K562 (cell line): Measurements from ENCODE around the gene SLC2A10. TPM values are rescaled to one million over a fixed set of nuclear protein-coding genes. Genes with fewer than 3 reads are reported as not detected.
A peak's percentile ranks its signal among the peaks of the same experiment; 100 is the strongest.

Experiments
- ARNT ChIP-seq, 2 experiments: fragments of 450-650 bp; IDR thresholded peaks; 2 replicates each; pipeline ENCODE4 v1.6.1; 2016; ENCODE audit warnings: mild to moderate bottlenecking in 1 of 2
- BCOR ChIP-seq: fragments of 450-650 bp; IDR thresholded peaks from 2 replicates; pipeline ENCODE4 v1.6.1; 2016
- CBFA2T2 ChIP-seq: fragments of 450-650 bp; conservative IDR thresholded peaks from 2 replicates; pipeline ENCODE4 v1.6.1; 2017; ENCODE audit warnings: mild to moderate bottlenecking
- CREB3L1 ChIP-seq: fragments of 450-650 bp; IDR thresholded peaks from 2 replicates; pipeline ENCODE4 v1.6.1; 2014; ENCODE audit warnings: low read depth, mild to moderate bottlenecking, moderate library complexity, borderline replicate concordance
- ELF1 ChIP-seq: fragments of 200-800 bp; sonication (Bioruptor generic); IDR thresholded peaks from 2 replicates; pipeline ENCODE4 v1.6.1; 2016; ENCODE audit warnings: missing genetic modification characterization, missing compliant biosample characterization
- FOXA3 ChIP-seq, 2 experiments: fragments of 450-650 bp in 1 of 2; sonication (generic) in 1 of 2; formaldehyde crosslinking; IDR thresholded peaks in 1 of 2; conservative IDR thresholded peaks in 1 of 2; 2 replicates each; pipeline versions ENCODE4 v1.4.0 to v1.8.0; 2020 to 2022; ENCODE audit warnings: mild to moderate bottlenecking in 2 of 2, missing genetic modification reagents in 1 of 2
- MEIS2 ChIP-seq: fragments of 450-650 bp; IDR thresholded peaks from 2 replicates; pipeline ENCODE4 v1.6.1; 2014; ENCODE audit warnings: mild to moderate bottlenecking; ENCODE audit not compliant: partially characterized antibody
- MTA3 ChIP-seq: fragments of 450-650 bp; formaldehyde crosslinking; IDR thresholded peaks from 2 replicates; pipeline ENCODE4 v1.6.1; 2017; ENCODE audit warnings: mild to moderate bottlenecking, borderline replicate concordance
- NFRKB ChIP-seq: fragments of 450-650 bp; IDR thresholded peaks from 2 replicates; pipeline ENCODE4 v1.6.1; 2016; ENCODE audit warnings: low read depth
- NONO ChIP-seq, 2 experiments: fragments of 200-400 bp in 1 of 2; fragments of 450-650 bp in 1 of 2; formaldehyde crosslinking in 1 of 2; IDR thresholded peaks; 2 replicates each; pipeline ENCODE4 v1.6.1; 2017; ENCODE audit warnings: low read depth in 2 of 2, mild to moderate bottlenecking in 2 of 2, moderate library complexity in 2 of 2, low read length in 1 of 2
- PTRF ChIP-seq: fragments of 450-650 bp; IDR thresholded peaks from 2 replicates; pipeline ENCODE4 v1.6.1; 2016; ENCODE audit warnings: mild to moderate bottlenecking, missing genetic modification characterization, missing compliant biosample characterization
- RB1 ChIP-seq: fragments of 450-650 bp; IDR thresholded peaks from 2 replicates; pipeline ENCODE4 v1.6.1; 2017; ENCODE audit warnings: low read depth, mild to moderate bottlenecking
- SP1 ChIP-seq: sonication (generic); formaldehyde crosslinking; IDR thresholded peaks from 2 replicates; pipeline ENCODE4 v1.8.1; 2022; ENCODE audit warnings: mild to moderate bottlenecking, missing genetic modification reagents
- SP2 ChIP-seq: IDR thresholded peaks from 2 replicates; pipeline ENCODE4 v1.6.1; 2011; ENCODE audit warnings: mild to moderate bottlenecking, low read depth, low read length, moderate library complexity; ENCODE audit not compliant: poor library complexity, severe bottlenecking; ENCODE audit errors: extremely low read depth
- SRSF7 ChIP-seq: fragments of 200-400 bp; formaldehyde crosslinking; optimal IDR thresholded peaks from 2 replicates; pipeline ENCODE3; 2017; ENCODE audit warnings: mild to moderate bottlenecking, low read depth, low read length
- TAF7 ChIP-seq: fragments of 450-650 bp; IDR thresholded peaks from 2 replicates; pipeline ENCODE4 v1.6.1; 2016; ENCODE audit warnings: missing genetic modification characterization, missing compliant biosample characterization
- TSC22D4 ChIP-seq: fragments of 450-650 bp; IDR thresholded peaks from 2 replicates; pipeline ENCODE4 v1.6.1; 2016; ENCODE audit warnings: missing genetic modification characterization, missing biosample characterization, control low read depth
- USF1 ChIP-seq: sonication (generic); formaldehyde crosslinking; IDR thresholded peaks from 2 replicates; pipeline ENCODE4 v1.9.0; 2022; ENCODE audit warnings: mild to moderate bottlenecking, missing genetic modification reagents
- ZBTB2 ChIP-seq: fragments of 450-650 bp; IDR thresholded peaks from 2 replicates; pipeline ENCODE4 v1.6.1; 2016; ENCODE audit warnings: antibody characterized with exemption
- ZNF121 ChIP-seq: sonication (generic); formaldehyde crosslinking; conservative IDR thresholded peaks from 2 replicates; pipeline ENCODE4 v1.8.0; 2022; ENCODE audit warnings: missing genetic modification reagents
- polyA plus RNA-seq, 8 experiments: library from polyadenylated mRNA; depleted of rRNA in 4 of 8; stranded (reverse) in 5 of 8; unstranded in 3 of 8; fragments of >200 nt; fragmentation: Nextera tagmentation in 2 of 8; fragmentation: Illumina TruSeq in 1 of 8; extraction: Ambion mirVana in 2 of 8; extraction: Trizol in 1 of 8; gene quantifications; 2 replicates each; pipeline versions ENCODE4 v1.2.1 to v1.2.3, GENCODE V29; 2011 to 2014; ENCODE audit warnings: inconsistent platforms in 1 of 8, missing spikeins in 1 of 8
- total RNA-seq, 7 experiments: library from RNA; depleted of rRNA in 6 of 7; stranded (reverse); fragments of >200 nt in 6 of 7; fragmentation: Illumina TruSeq in 2 of 7; extraction: Trizol in 2 of 7; gene quantifications; 2 replicates each; pipeline versions ENCODE4 v1.2.1 to v1.2.3, GENCODE V29; 2011 to 2021; ENCODE audit warnings: low replicate concordance in 1 of 7
- TF ChIP-seq, protein P1 (sequence below): sonication (generic); formaldehyde crosslinking; IDR thresholded peaks from 2 replicates; pipeline ENCODE4 v1.8.1; 2022; ENCODE audit warnings: missing genetic modification reagents

SLC2A10 gene
- total and polyA plus RNA-seq, 9 of the 15 experiments (the other 6 are each of a cell fraction or from before 2014, with no cell fraction given) = 0.01 to 1.8 (median 0.10) TPM

GRCh38 chr20:46683939-46684750, 25.3 kb upstream of the SLC2A10 start (continued):
- TF ChIP-seq ZBTB2 (no peak), NFRKB (peak; percentile 77; the same call in 1 of the 2 replicates), CBFA2T2 (peak; percentile 64), ELF1 (tag) (peak; percentile 85), FOXA3 (CRISPR knock-in tag; conservative IDR thresholded peaks at IDR 0.05 in 1 of 2, IDR thresholded peaks at IDR 0.05 in 1 of 2) (0 out of 4 replicates have a peak, but pooled peaks of 1 of the 2 experiments have one; percentile 31), RB1 (no peak), SRSF7 (no peak), TSC22D4 (tag) (no peak), NONO (IDR thresholded peaks at IDR 0.05; ENCODE audit: low read depth in 2 of 2, low read length in 1 of 2) (peak in 1 of 2 experiments; percentile 67; a peak in 2 of 4 replicates), SP1 (peak; percentile 18; the same call in 1 of the 2 replicates), MEIS2 (no peak), ARNT (IDR thresholded peaks at IDR 0.05) (0 out of 4 replicates have a peak, but pooled peaks of 1 of the 2 experiments have one; percentile 62), TAF7 (peak; percentile 56), PTRF (tag) (no peak), SP2 (no peak), ZNF121 (CRISPR knock-in tag) (peak; percentile 36; the same call in 1 of the 2 replicates), CREB3L1 (peak; percentile 99), MTA3 (peak; percentile 57; the same call in 1 of the 2 replicates), USF1 (CRISPR knock-in tag) (peak; percentile 96), BCOR (0 out of 2 replicates have a peak, but pooled peaks have one; percentile 38)
- TF ChIP-seq, protein P1, sequence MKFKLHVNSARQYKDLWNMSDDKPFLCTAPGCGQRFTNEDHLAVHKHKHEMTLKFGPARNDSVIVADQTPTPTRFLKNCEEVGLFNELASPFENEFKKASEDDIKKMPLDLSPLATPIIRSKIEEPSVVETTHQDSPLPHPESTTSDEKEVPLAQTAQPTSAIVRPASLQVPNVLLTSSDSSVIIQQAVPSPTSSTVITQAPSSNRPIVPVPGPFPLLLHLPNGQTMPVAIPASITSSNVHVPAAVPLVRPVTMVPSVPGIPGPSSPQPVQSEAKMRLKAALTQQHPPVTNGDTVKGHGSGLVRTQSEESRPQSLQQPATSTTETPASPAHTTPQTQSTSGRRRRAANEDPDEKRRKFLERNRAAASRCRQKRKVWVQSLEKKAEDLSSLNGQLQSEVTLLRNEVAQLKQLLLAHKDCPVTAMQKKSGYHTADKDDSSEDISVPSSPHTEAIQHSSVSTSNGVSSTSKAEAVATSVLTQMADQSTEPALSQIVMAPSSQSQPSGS (CRISPR knock-in tag) = no peak
